NT2/D1 (cell line): ENCODE data around the gene DIAPH1.

Experiments
- YY1 ChIP-seq: IDR thresholded peaks from 2 replicates; pipeline ENCODE4 v1.6.1; 2011; ENCODE audit not compliant: insufficient read length, insufficient read depth
- ZNF274 ChIP-seq: IDR thresholded peaks from 2 replicates; pipeline ENCODE4 v1.6.1; 2011; ENCODE audit warnings: mild to moderate bottlenecking, low read depth, low read length

DNA sequence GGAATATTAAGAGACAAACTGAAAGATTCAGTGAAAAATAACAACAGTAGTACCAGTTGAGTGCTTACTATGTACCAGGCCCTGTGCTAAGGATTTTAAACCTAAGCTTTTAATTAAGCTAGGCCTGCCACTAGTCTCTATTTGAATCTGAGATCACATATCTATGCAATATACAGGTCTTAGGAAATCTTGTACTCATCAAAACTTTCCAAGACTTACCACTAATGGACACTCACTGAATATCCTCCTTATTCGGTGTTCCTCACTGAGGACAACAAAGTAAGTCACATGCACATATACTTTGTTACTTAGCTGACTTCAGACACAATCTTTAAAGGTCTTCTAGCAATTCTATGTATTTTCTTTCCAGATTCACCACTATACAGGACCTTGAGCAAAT, 32.6 kb downstream of the DIAPH1 start:
- TF ChIP-seq YY1 (no peak), ZNF274 (no peak)
